H1 (cell line): Measurements from ENCODE around the gene NAV3. TPM values are rescaled to one million over a fixed set of nuclear protein-coding genes. Genes with fewer than 3 reads are reported as not detected.

Experiments
- CBX5 ChIP-seq: fragments of 300-800, 300-1000 bp; sonication (generic); IDR thresholded peaks from 2 replicates; pipeline ENCODE4 v1.7.1; 2016; ENCODE audit warnings: antibody characterized with exemption, low read length, low read depth
- EGR1 ChIP-seq: IDR thresholded peaks from 2 replicates; pipeline ENCODE4 v1.6.1; 2011; ENCODE audit warnings: low read depth, low read length, borderline replicate concordance
- EP300 ChIP-seq, 2 experiments: IDR thresholded peaks; 1 replicate in 1 of 2; 2 replicates in 1 of 2; pipeline ENCODE4 v1.6.1; 2011 to 2012; ENCODE audit warnings: low read depth in 2 of 2, low read length in 2 of 2, mild to moderate bottlenecking in 2 of 2, borderline replicate concordance in 1 of 2, inconsistent platforms in 1 of 2, moderate library complexity in 1 of 2
- HDAC2 ChIP-seq, 2 experiments: fragments of 300-600 bp in 1 of 2; sonication (generic) in 1 of 2; IDR thresholded peaks; 2 replicates each; pipeline ENCODE4 v1.6.1; 2011 to 2012; ENCODE audit warnings: low read depth in 2 of 2, low read length in 2 of 2, mild to moderate bottlenecking in 2 of 2, moderate library complexity in 2 of 2, borderline replicate concordance in 1 of 2, inconsistent platforms in 1 of 2
- RBBP5 ChIP-seq: IDR thresholded peaks from 2 replicates; pipeline ENCODE4 v1.7.1; 2012; ENCODE audit warnings: low read depth, mild to moderate bottlenecking, inconsistent platforms, low read length, moderate library complexity, borderline replicate concordance
- RFX5 ChIP-seq: IDR thresholded peaks from 2 replicates; pipeline ENCODE4 v1.6.1; 2011; ENCODE audit warnings: low read depth, low read length, improper control_type of control experiment, borderline replicate concordance
- TEAD4 ChIP-seq: IDR thresholded peaks from 2 replicates; pipeline ENCODE4 v1.6.1; 2012; ENCODE audit warnings: low read depth, low read length, inconsistent platforms, mixed read lengths
- polyA plus RNA-seq, 7 experiments: library from polyadenylated mRNA; depleted of rRNA in 3 of 7; stranded (reverse) in 5 of 7; unstranded in 2 of 7; fragments of >200 nt in 5 of 7; fragments of 200-250 nt in 2 of 7; gene quantifications; 1 replicate in 5 of 7; 2 replicates in 1 of 7; 4 replicates in 1 of 7; pipeline versions ENCODE4 v1.2.1 to v1.2.3, GENCODE V29; 2011 to 2013; ENCODE audit warnings: missing spikeins in 2 of 7, mixed read lengths in 2 of 7
- total RNA-seq: library from RNA; stranded (reverse); fragmentation: NEBNext Ultra II Directional; extraction: Animal tissue kit (Norgen Biotek cat#: 25700); gene quantifications from 2 replicates; pipeline ENCODE4 v1.2.1, GENCODE V29; 2021

Gene NAV3
- total and polyA plus RNA-seq, 2 of the 8 experiments (the other 6 are each of a cell fraction or from before 2014, with no cell fraction given) = 0.47 to 5.0 TPM

GRCh38 chr12:78156751-78157150, 326.1 kb downstream of the NAV3 start (continued):
- no peak for TF ChIP-seq EP300 (IDR thresholded peaks at IDR 0.05; ENCODE audit: borderline replicate concordance in 1 of 2, low read depth in 2 of 2, low read length in 2 of 2)
- TF ChIP-seq CBX5 = no peak
- TF ChIP-seq RFX5 = no peak
- TF ChIP-seq EGR1 = no peak
- no peak for TF ChIP-seq TEAD4
- no peak for TF ChIP-seq HDAC2 (IDR thresholded peaks at IDR 0.05; ENCODE audit: borderline replicate concordance in 1 of 2, low read depth in 2 of 2, low read length in 2 of 2)
- no peak for TF ChIP-seq RBBP5
